ENCODE results near the gene SDHC. TPM values are rescaled to one million over a fixed set of nuclear protein-coding genes. Genes with fewer than 3 reads are reported as not detected.
A peak's percentile ranks its signal among the peaks of the same experiment; 100 is the strongest.

Gene SDHC
- total and polyA plus RNA-seq, 2 of the 8 experiments (the other 6 are each of a cell fraction or from before 2014, with no cell fraction given), result 224 to 305 TPM

DNA sequence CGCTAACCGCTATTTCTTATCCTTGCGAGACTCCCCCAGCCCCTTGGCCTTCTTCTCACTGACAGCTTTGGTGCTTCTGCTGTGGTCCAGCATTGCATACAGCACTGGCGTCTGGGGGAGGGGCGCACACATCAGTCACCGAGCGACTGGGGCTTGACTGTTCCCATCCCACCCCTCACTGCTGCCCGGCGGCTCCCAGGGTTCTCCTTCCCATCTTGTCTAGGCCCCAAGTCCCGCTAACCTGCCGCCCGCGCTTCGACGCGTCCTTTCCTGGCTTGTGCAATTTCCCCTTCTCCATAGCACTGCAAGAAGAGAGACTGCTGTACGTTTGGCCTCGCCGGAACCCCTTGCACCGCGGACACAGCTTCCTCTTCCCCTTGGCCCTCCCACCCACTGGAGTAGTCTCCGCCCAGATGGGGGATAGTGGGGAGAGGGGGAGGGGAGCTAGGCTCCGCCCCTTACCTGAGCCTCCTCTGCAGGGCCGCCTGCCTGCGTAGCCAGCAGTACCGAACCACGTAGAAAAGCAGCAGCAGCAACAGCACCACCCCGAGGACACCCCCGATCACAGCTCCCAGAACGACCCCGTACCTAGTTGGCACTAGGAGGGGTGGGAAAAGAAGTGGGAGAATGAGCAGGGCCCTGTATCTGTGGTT, 8.2 kb upstream of the SDHC start (continued):
- TF ChIP-seq ZNF274 (IDR thresholded peaks at IDR 0.05; ENCODE audit: borderline replicate concordance, extremely low read depth, low read length), result no peak
- no peak for TF ChIP-seq BACH1 (IDR thresholded peaks at IDR 0.05; ENCODE audit: low read length)
- TF ChIP-seq KDM4A (IDR thresholded peaks at IDR 0.05; ENCODE audit: low read depth, low read length, severe bottlenecking), result peak; percentile 78
- TF ChIP-seq CBX5 (IDR thresholded peaks at IDR 0.05; ENCODE audit: low read depth, low read length), result no peak
- TF ChIP-seq BRCA1 (IDR thresholded peaks at IDR 0.05; ENCODE audit: low read depth, low read length), result no peak
- TF ChIP-seq TBP (IDR thresholded peaks at IDR 0.05; ENCODE audit: low read depth, low read length), result no peak; the same call in 1 of the 2 replicates
- no peak for TF ChIP-seq SIX5 (IDR thresholded peaks at IDR 0.05; ENCODE audit: low read depth, low read length)
- TF ChIP-seq TCF12 (IDR thresholded peaks at IDR 0.05; ENCODE audit: low read depth, low read length), result 0 out of 2 replicates have a peak, but pooled peaks have one; percentile 25
- no peak for TF ChIP-seq BCL11A (IDR thresholded peaks at IDR 0.05; ENCODE audit: low read depth in 2 of 2, low read length in 2 of 2)
- TF ChIP-seq, protein P1, sequence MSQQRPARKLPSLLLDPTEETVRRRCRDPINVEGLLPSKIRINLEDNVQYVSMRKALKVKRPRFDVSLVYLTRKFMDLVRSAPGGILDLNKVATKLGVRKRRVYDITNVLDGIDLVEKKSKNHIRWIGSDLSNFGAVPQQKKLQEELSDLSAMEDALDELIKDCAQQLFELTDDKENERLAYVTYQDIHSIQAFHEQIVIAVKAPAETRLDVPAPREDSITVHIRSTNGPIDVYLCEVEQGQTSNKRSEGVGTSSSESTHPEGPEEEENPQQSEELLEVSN (IDR thresholded peaks at IDR 0.05), result no peak
- TF ChIP-seq, protein P2, sequence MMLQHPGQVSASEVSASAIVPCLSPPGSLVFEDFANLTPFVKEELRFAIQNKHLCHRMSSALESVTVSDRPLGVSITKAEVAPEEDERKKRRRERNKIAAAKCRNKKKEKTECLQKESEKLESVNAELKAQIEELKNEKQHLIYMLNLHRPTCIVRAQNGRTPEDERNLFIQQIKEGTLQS (IDR thresholded peaks at IDR 0.05; ENCODE audit: insufficient read depth, low read depth, low read length), result no peak
- TF ChIP-seq TEAD4 (IDR thresholded peaks at IDR 0.05; ENCODE audit: low read depth, low read length), result no peak
- TF ChIP-seq CHD2 (IDR thresholded peaks at IDR 0.05; ENCODE audit: low read length), result no peak
- peak; percentile 64 for TF ChIP-seq SAP30 (IDR thresholded peaks at IDR 0.05; ENCODE audit: insufficient read depth, insufficient replicate concordance, low read length)
- TF ChIP-seq RBBP5 (IDR thresholded peaks at IDR 0.05; ENCODE audit: borderline replicate concordance, low read depth, low read length), result 0 out of 2 replicates have a peak, but pooled peaks have one; percentile 69
- no peak for TF ChIP-seq RFX5 (IDR thresholded peaks at IDR 0.05; ENCODE audit: borderline replicate concordance, low read depth, low read length)
- TF ChIP-seq JUN (IDR thresholded peaks at IDR 0.05; ENCODE audit: low read depth, low read length), result no peak
- TF ChIP-seq CHD1 (IDR thresholded peaks at IDR 0.05; ENCODE audit: low read depth, low read length), result no peak
- TF ChIP-seq PHF8 (conservative IDR thresholded peaks at IDR 0.05; ENCODE audit: low read depth, low read length), result no peak
- TF ChIP-seq KDM1A (IDR thresholded peaks at IDR 0.05; ENCODE audit: borderline replicate concordance, low read length), result peak; percentile 95
- TF ChIP-seq KDM5A (IDR thresholded peaks at IDR 0.05; ENCODE audit: low read length), result no peak
- TF ChIP-seq NRF1 (IDR thresholded peaks at IDR 0.05; ENCODE audit: low read depth, low read length), result no peak
- peak in 1 of 2 experiments; percentile 35; a peak in 1 of 3 replicates for TF ChIP-seq EP300 (IDR thresholded peaks at IDR 0.05; ENCODE audit: borderline replicate concordance in 1 of 2, low read depth in 2 of 2, low read length in 2 of 2)
- 0 out of 2 replicates have a peak, but pooled peaks have one; percentile 25 for TF ChIP-seq GTF2F1 (IDR thresholded peaks at IDR 0.05; ENCODE audit: borderline replicate concordance, low read depth, low read length)

All from H1 (cell line).